ENCODE data around the gene SPSB2.
A peak's percentile ranks its signal among the peaks of the same experiment; 100 is the strongest.
"Not testable (repeated sequence)": the region's sequence is repeated elsewhere in the genome, so short reads cannot be mapped to it uniquely, and the experiment has no call there.

The SPSB2 gene

GRCh38 chr12:6915789-6916285 is 42.7 kb upstream of the SPSB2 start:
- TF ChIP-seq, protein P1, sequence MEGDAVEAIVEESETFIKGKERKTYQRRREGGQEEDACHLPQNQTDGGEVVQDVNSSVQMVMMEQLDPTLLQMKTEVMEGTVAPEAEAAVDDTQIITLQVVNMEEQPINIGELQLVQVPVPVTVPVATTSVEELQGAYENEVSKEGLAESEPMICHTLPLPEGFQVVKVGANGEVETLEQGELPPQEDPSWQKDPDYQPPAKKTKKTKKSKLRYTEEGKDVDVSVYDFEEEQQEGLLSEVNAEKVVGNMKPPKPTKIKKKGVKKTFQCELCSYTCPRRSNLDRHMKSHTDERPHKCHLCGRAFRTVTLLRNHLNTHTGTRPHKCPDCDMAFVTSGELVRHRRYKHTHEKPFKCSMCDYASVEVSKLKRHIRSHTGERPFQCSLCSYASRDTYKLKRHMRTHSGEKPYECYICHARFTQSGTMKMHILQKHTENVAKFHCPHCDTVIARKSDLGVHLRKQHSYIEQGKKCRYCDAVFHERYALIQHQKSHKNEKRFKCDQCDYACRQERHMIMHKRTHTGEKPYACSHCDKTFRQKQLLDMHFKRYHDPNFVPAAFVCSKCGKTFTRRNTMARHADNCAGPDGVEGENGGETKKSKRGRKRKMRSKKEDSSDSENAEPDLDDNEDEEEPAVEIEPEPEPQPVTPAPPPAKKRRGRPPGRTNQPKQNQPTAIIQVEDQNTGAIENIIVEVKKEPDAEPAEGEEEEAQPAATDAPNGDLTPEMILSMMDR (IDR thresholded peaks at IDR 0.05; ENCODE audit: low read depth, low read length, missing control alignments), result no peak
- DNase-seq (ENCODE audit: low read depth), result no peak
- H3K4me3 ChIP-seq (ENCODE audit: low read depth, low read length), result peak overlapping the region; percentile 76; the same call in 1 of the 2 replicates

GRCh38 chr12:6914947-6915788 is 42.1 kb upstream of the SPSB2 start:
- TF ChIP-seq, protein P1 (IDR thresholded peaks at IDR 0.05; ENCODE audit: low read depth, low read length, missing control alignments), result no peak
- H3K4me3 ChIP-seq (ENCODE audit: low read depth, low read length), result peak overlapping the region; percentile 76
- DNase-seq (ENCODE audit: low read depth), result no peak

- no peak for DNase-seq (ENCODE audit: low read depth)
- peak within 1 kb of the TSS; percentile 76 for H3K4me3 ChIP-seq (ENCODE audit: low read depth, low read length)
Measured at GRCh38 chr12:6914246-6914946, 41.3 kb upstream of the SPSB2 start, which contains the start of gene ENO2. TSS of gene ENO2 (plus strand) at chr12:6914580. CDS start at chr12:6915833, 1,253 bp downstream.

GRCh38 chr12:6912164-6912935 is 39.2 kb upstream of the SPSB2 start:
- TF ChIP-seq, protein P1 (IDR thresholded peaks at IDR 0.05; ENCODE audit: low read depth, low read length, missing control alignments), result no peak
- DNase-seq (ENCODE audit: low read depth), result no peak
- H3K4me3 ChIP-seq (ENCODE audit: low read depth, low read length), result no peak overlapping the region

More at GRCh38 chr12:6914246-6914946, 41.3 kb upstream of the SPSB2 start, which contains the start of gene ENO2:
- TF ChIP-seq, protein P1 (IDR thresholded peaks at IDR 0.05; ENCODE audit: low read depth, low read length, missing control alignments), result no peak

GRCh38 chr12:6909421-6910145 is 36.5 kb upstream of the SPSB2 start:
- TF ChIP-seq, protein P1 (IDR thresholded peaks at IDR 0.05; ENCODE audit: low read depth, low read length, missing control alignments), result no peak
- DNase-seq (ENCODE audit: low read depth), result no peak
- H3K4me3 ChIP-seq (ENCODE audit: low read depth, low read length), result no peak overlapping the region

- not testable (repeated sequence) for H3K4me3 ChIP-seq (ENCODE audit: low read depth, low read length); DNase-seq (ENCODE audit: low read depth)
Measured at GRCh38 chr12:6908141-6908540, 35.0 kb upstream of the SPSB2 start.
